T-helper 17 cell (primary cell): ENCODE data around the gene HMGN2. TPM values are rescaled to one million over a fixed set of nuclear protein-coding genes. Genes with fewer than 3 reads are reported as not detected.
A peak's percentile ranks its signal among the peaks of the same experiment; 100 is the strongest.
"Not testable (repeated sequence)": the region's sequence is repeated elsewhere in the genome, so short reads cannot be mapped to it uniquely, and the experiment has no call there.

Experiments used
- ATAC-seq: fragments of 150-1000 bp; cut with Tn5 transposase; 2 replicates; pipeline ENCODE4 v1.10.0; 2021; ENCODE audit warnings: mild to moderate bottlenecking, moderate library complexity
- DNase-seq, 3 donors: peaks; one replicate each; pipeline versions ENCODE4 v3.0.0 to v3.0.0-alpha.2; 2020 to 2021
- H3K9me3 ChIP-seq: one replicate; pipeline ENCODE4 v1.7.0; 2013; ENCODE audit warnings: low read length, mild to moderate bottlenecking; ENCODE audit not compliant: control insufficient read depth, poor library complexity, severe bottlenecking
- H3K27ac Mint-ChIP-seq: one replicate; pipeline ENCODE4 v1.8.0; 2022; ENCODE audit warnings: mild to moderate bottlenecking, moderate library complexity, mixed read lengths
- H3K27me3 Mint-ChIP-seq: one replicate; pipeline ENCODE4 v1.8.0; 2022; ENCODE audit warnings: mixed read lengths
- H3K36me3 Mint-ChIP-seq: one replicate; pipeline ENCODE4 v1.8.0; 2022; ENCODE audit warnings: low read depth, mixed read lengths
- H3K4me1 Mint-ChIP-seq: one replicate; pipeline ENCODE4 v1.8.0; 2022; ENCODE audit warnings: mild to moderate bottlenecking, mixed read lengths
- H3K4me3 Mint-ChIP-seq: one replicate; pipeline ENCODE4 v1.8.0; 2022; ENCODE audit warnings: mild to moderate bottlenecking, moderate library complexity, mixed read lengths
- total RNA-seq, 4 donors: library from RNA in 2 of 4; stranded (reverse) in 2 of 4; gene quantifications; one replicate each; pipeline ENCODE4 v1.2.3 and lab custom pipeline; 2022 to 2026

HMGN2 gene
- total RNA-seq, 2 donors from 2014 or later = 271 to 276 TPM

- H3K9me3 ChIP-seq = no peaks in the 10 kb centered on the region
- Mint-ChIP-seq H3K27ac (no peak overlapping the region), H3K36me3 (no peaks in the 10 kb centered on the region), H3K4me3 (no peak overlapping the region), H3K4me1 (peaks cover 7% of the 10 kb centered on the region), H3K27me3 (no peaks in the 10 kb centered on the region)
- DNase-seq (no peak), ATAC-seq (no peak)
Measured at GRCh38 chr1:26490155-26490554, 17.9 kb downstream of the HMGN2 start.

GRCh38 chr1:26493267-26493666, 21.0 kb downstream of the HMGN2 start:
- H3K9me3 ChIP-seq = no peaks in the 10 kb centered on the region
- Mint-ChIP-seq H3K27ac (peak overlapping the region; percentile 61), H3K4me1 (peaks cover 9% of the 10 kb centered on the region)

GRCh38 chr1:26493938-26494337, 21.7 kb downstream of the HMGN2 start:
- no peaks in the 10 kb centered on the region for H3K9me3 ChIP-seq
- peak overlapping the region; percentile 61 for H3K27ac Mint-ChIP-seq
- no peak overlapping the region for H3K4me3 Mint-ChIP-seq
- no peak for ATAC-seq
- no peak for DNase-seq
- no peaks in the 10 kb centered on the region for H3K27me3 Mint-ChIP-seq
- H3K4me1 Mint-ChIP-seq = peaks cover 10% of the 10 kb centered on the region
- no peaks in the 10 kb centered on the region for H3K36me3 Mint-ChIP-seq

More at GRCh38 chr1:26493267-26493666, 21.0 kb downstream of the HMGN2 start:
- ATAC-seq = no peak
- DNase-seq = no peak
- H3K36me3 Mint-ChIP-seq = no peaks in the 10 kb centered on the region
- no peaks in the 10 kb centered on the region for H3K27me3 Mint-ChIP-seq
- H3K4me3 Mint-ChIP-seq = no peak overlapping the region

GRCh38 chr1:26496861-26497260, 24.6 kb downstream of the HMGN2 start:
- no peaks in the 10 kb centered on the region for H3K9me3 ChIP-seq
- Mint-ChIP-seq H3K27me3 (no peaks in the 10 kb centered on the region), H3K27ac (no peak overlapping the region), H3K36me3 (no peaks in the 10 kb centered on the region), H3K4me1 (peaks cover 14% of the 10 kb centered on the region), H3K4me3 (no peak overlapping the region)
- DNase-seq = no peak
- no peak for ATAC-seq

GRCh38 chr1:26498894-26499293, 26.7 kb downstream of the HMGN2 start:
- no peak for DNase-seq
- H3K27me3 Mint-ChIP-seq = no peaks in the 10 kb centered on the region
- H3K4me3 Mint-ChIP-seq = no peak overlapping the region
- no peaks in the 10 kb centered on the region for H3K36me3 Mint-ChIP-seq
- ATAC-seq = no peak
- peak overlapping the region; percentile 59 for H3K27ac Mint-ChIP-seq
- H3K4me1 Mint-ChIP-seq = peaks cover 19% of the 10 kb centered on the region
- H3K9me3 ChIP-seq = no peaks in the 10 kb centered on the region

- peak overlapping the region; percentile 86 for H3K27ac Mint-ChIP-seq
- DNase-seq (peak; percentile 82 to 89 (median 84)), ATAC-seq (peak; percentile 78)
- peak overlapping the region; percentile 85 for H3K4me3 Mint-ChIP-seq
- H3K9me3 ChIP-seq = no peaks in the 10 kb centered on the region
- H3K4me1 Mint-ChIP-seq = peaks cover 14% of the 10 kb centered on the region
- no peaks in the 10 kb centered on the region for H3K27me3 Mint-ChIP-seq
- H3K36me3 Mint-ChIP-seq = no peaks in the 10 kb centered on the region
Measured at GRCh38 chr1:26500488-26501175, 28.4 kb downstream of the HMGN2 start.

- H3K27me3 Mint-ChIP-seq, H3K4me1 Mint-ChIP-seq, H3K9me3 ChIP-seq, ATAC-seq, H3K27ac Mint-ChIP-seq, H3K36me3 Mint-ChIP-seq, H3K4me3 Mint-ChIP-seq, DNase-seq: not testable (repeated sequence)
Measured at GRCh38 chr1:26510711-26511110, 38.5 kb downstream of the HMGN2 start.

- H3K36me3 Mint-ChIP-seq, H3K9me3 ChIP-seq, H3K4me3 Mint-ChIP-seq, H3K27ac Mint-ChIP-seq, DNase-seq, H3K27me3 Mint-ChIP-seq, ATAC-seq, H3K4me1 Mint-ChIP-seq: not testable (repeated sequence)
Measured at GRCh38 chr1:26515836-26516235, 43.6 kb downstream of the HMGN2 start.

- no peaks in the 10 kb centered on the region for H3K9me3 ChIP-seq
- H3K27me3 Mint-ChIP-seq = no peaks in the 10 kb centered on the region
- no peak for DNase-seq
- H3K4me3 Mint-ChIP-seq = no peak overlapping the region
- no peak overlapping the region for H3K27ac Mint-ChIP-seq
- H3K36me3 Mint-ChIP-seq = no peaks in the 10 kb centered on the region
- no peaks in the 10 kb centered on the region for H3K4me1 Mint-ChIP-seq
- no peak for ATAC-seq
Measured at GRCh38 chr1:26516987-26517765, 44.9 kb downstream of the HMGN2 start.

GRCh38 chr1:26517766-26518049, 45.5 kb downstream of the HMGN2 start:
- H3K36me3 Mint-ChIP-seq = no peaks in the 10 kb centered on the region
- no peak overlapping the region for H3K4me3 Mint-ChIP-seq
- H3K4me1 Mint-ChIP-seq = no peaks in the 10 kb centered on the region
- no peak overlapping the region for H3K27ac Mint-ChIP-seq
- H3K9me3 ChIP-seq = no peaks in the 10 kb centered on the region
- ATAC-seq (no peak), DNase-seq (no peak)
- H3K27me3 Mint-ChIP-seq = no peaks in the 10 kb centered on the region

- no peaks in the 10 kb centered on the region for H3K9me3 ChIP-seq
- H3K36me3 Mint-ChIP-seq = no peaks in the 10 kb centered on the region
- H3K4me1 Mint-ChIP-seq = no peaks in the 10 kb centered on the region
- DNase-seq = no peak
- H3K27me3 Mint-ChIP-seq = no peaks in the 10 kb centered on the region
- H3K4me3 Mint-ChIP-seq = no peak overlapping the region
- ATAC-seq = no peak
- H3K27ac Mint-ChIP-seq = no peak overlapping the region
Measured at GRCh38 chr1:26518355-26518754, 46.1 kb downstream of the HMGN2 start.

GRCh38 chr1:26520339-26520738, 48.1 kb downstream of the HMGN2 start:
- no peaks in the 10 kb centered on the region for H3K9me3 ChIP-seq
- no peak overlapping the region for H3K27ac Mint-ChIP-seq
- no peak for DNase-seq
- peaks cover 13% of the 10 kb centered on the region for H3K27me3 Mint-ChIP-seq
- no peak overlapping the region for H3K4me3 Mint-ChIP-seq
- H3K36me3 Mint-ChIP-seq = peaks cover 2% of the 10 kb centered on the region
- ATAC-seq = no peak
- H3K4me1 Mint-ChIP-seq = peaks cover 3% of the 10 kb centered on the region

- Mint-ChIP-seq H3K27ac (no peak overlapping the region), H3K4me1 (peaks cover 3% of the 10 kb centered on the region), H3K4me3 (no peak overlapping the region), H3K36me3 (peaks cover 2% of the 10 kb centered on the region), H3K27me3 (peaks cover 13% of the 10 kb centered on the region)
- DNase-seq (no peak), ATAC-seq (no peak)
- no peaks in the 10 kb centered on the region for H3K9me3 ChIP-seq
Measured at GRCh38 chr1:26521669-26522030, 49.4 kb downstream of the HMGN2 start.

- H3K9me3 ChIP-seq = no peaks in the 10 kb centered on the region
- H3K27me3 Mint-ChIP-seq = peaks cover 13% of the 10 kb centered on the region
- peaks cover 2% of the 10 kb centered on the region for H3K36me3 Mint-ChIP-seq
- no peak for DNase-seq
- peaks cover 3% of the 10 kb centered on the region for H3K4me1 Mint-ChIP-seq
- H3K4me3 Mint-ChIP-seq = no peak overlapping the region
- ATAC-seq = no peak
- H3K27ac Mint-ChIP-seq = no peak overlapping the region
Measured at GRCh38 chr1:26522073-26522472, 49.8 kb downstream of the HMGN2 start.
